Neural cell (in vitro differentiated cells): ENCODE measurements around the gene DNAAF3. TPM values are rescaled to one million over a fixed set of nuclear protein-coding genes. Genes with fewer than 3 reads are reported as not detected.

Source experiments
- H2AFZ ChIP-seq: fragments of 200-600, 300-800 bp; sonication (generic), shearing (Covaris generic); 2 replicates; pipeline ENCODE4 v1.6.0; 2014; ENCODE audit warnings: low read depth, mild to moderate bottlenecking, antibody characterized with exemption, low read length, moderate library complexity
- H3F3A ChIP-seq: fragments of 200-600 bp; shearing (Covaris generic); 2 replicates; pipeline ENCODE4 v1.6.1; 2016; ENCODE audit warnings: mild to moderate bottlenecking, moderate library complexity, mixed read lengths, antibody characterized with exemption, low read length; ENCODE audit not compliant: insufficient read depth, poor library complexity, severe bottlenecking
- H3K27ac ChIP-seq: fragments of 200-600, 300-800 bp; sonication (generic), shearing (Covaris generic); 2 replicates; pipeline ENCODE4 v1.5.1; 2014; ENCODE audit warnings: mild to moderate bottlenecking, low read length, moderate library complexity
- H3K27me3 ChIP-seq: fragments of 300-800, 200-600 bp; sonication (generic), shearing (Covaris generic); 2 replicates; pipeline ENCODE4 v1.6.0; 2014; ENCODE audit warnings: mild to moderate bottlenecking, low read depth, low read length, moderate library complexity; ENCODE audit not compliant: insufficient read depth
- H3K36me3 ChIP-seq: fragments of 300-800, 200-600 bp; sonication (generic), shearing (Covaris generic); 2 replicates; pipeline ENCODE4 v1.5.1; 2014; ENCODE audit warnings: mild to moderate bottlenecking, antibody characterized with exemption, low read length, moderate library complexity; ENCODE audit not compliant: insufficient read depth
- H3K4me2 ChIP-seq: fragments of 300-800, 200-600 bp; sonication (generic), shearing (Covaris generic); 2 replicates; pipeline ENCODE4 v1.6.0; 2014; ENCODE audit warnings: mild to moderate bottlenecking, low read length
- H3K4me3 ChIP-seq: fragments of 300-800, 200-600 bp; sonication (generic), shearing (Covaris generic); 2 replicates; pipeline ENCODE4 v1.5.1; 2014; ENCODE audit warnings: mild to moderate bottlenecking, low read length, moderate library complexity
- H3K79me2 ChIP-seq: fragments of 200-600 bp; shearing (Covaris generic); replicated peaks from 2 replicates; pipeline ENCODE4 v1.6.0; 2014; ENCODE audit warnings: mild to moderate bottlenecking, low read length, moderate library complexity; ENCODE audit not compliant: insufficient read depth
- H3K9ac ChIP-seq: fragments of 300-800, 200-600 bp; sonication (generic), shearing (Covaris generic); 2 replicates; pipeline ENCODE4 v1.6.1; 2016; ENCODE audit warnings: mild to moderate bottlenecking, low read length, mixed read lengths
- H3K9me2 ChIP-seq: fragments of 200-600 bp; shearing (Covaris generic); 2 replicates; pipeline ENCODE4 v1.6.1; 2016; ENCODE audit warnings: mild to moderate bottlenecking, low read length, mixed read lengths; ENCODE audit not compliant: insufficient read depth
- H3K9me3 ChIP-seq: fragments of 200-600, 300-800 bp; sonication (generic), shearing (Covaris generic); 2 replicates; pipeline ENCODE4 v1.6.1; 2016; ENCODE audit warnings: mild to moderate bottlenecking, mixed run types, low read length, moderate library complexity, mixed read lengths
- H4K20me1 ChIP-seq: fragments of 200-600 bp; shearing (Covaris generic); 2 replicates; pipeline ENCODE4 v1.6.1; 2016; ENCODE audit warnings: mild to moderate bottlenecking, mixed run types; ENCODE audit not compliant: insufficient read depth
- CTCF ChIP-seq: fragments of 450-650 bp; IDR thresholded peaks from 2 replicates; pipeline ENCODE4 v1.5.1; 2014; ENCODE audit warnings: antibody characterized with exemption, mild to moderate bottlenecking, moderate library complexity; ENCODE audit not compliant: poor library complexity, severe bottlenecking
- EP300 ChIP-seq: fragments of 450-650 bp; conservative IDR thresholded peaks from 2 replicates; pipeline ENCODE4 v1.6.1; 2014; ENCODE audit warnings: antibody characterized with exemption, mild to moderate bottlenecking, moderate library complexity; ENCODE audit not compliant: poor library complexity, severe bottlenecking
- EZH2 ChIP-seq: fragments of 200-600, 300-800 bp; shearing (Covaris generic), sonication (generic); IDR thresholded peaks from 2 replicates; pipeline ENCODE4 v1.6.1; 2014; ENCODE audit warnings: antibody characterized with exemption, low read length, borderline replicate concordance, mild to moderate bottlenecking; ENCODE audit not compliant: insufficient read depth, poor library complexity, severe bottlenecking
- MXI1 ChIP-seq: fragments of 450-650 bp; conservative IDR thresholded peaks from 2 replicates; pipeline ENCODE4 v1.6.1; 2014; ENCODE audit warnings: antibody characterized with exemption, mild to moderate bottlenecking; ENCODE audit not compliant: poor library complexity, severe bottlenecking
- POLR2AphosphoS5 ChIP-seq: IDR thresholded peaks from 2 replicates; pipeline ENCODE4 v1.6.1; 2012
- RAD21 ChIP-seq: fragments of 450-650 bp; conservative IDR thresholded peaks from 2 replicates; pipeline ENCODE4 v1.6.1; 2014; ENCODE audit warnings: antibody characterized with exemption, mild to moderate bottlenecking, moderate library complexity
- REST ChIP-seq: IDR thresholded peaks from 2 replicates; pipeline ENCODE4 v1.6.1; 2012; ENCODE audit warnings: borderline replicate concordance
- SMC3 ChIP-seq: fragments of 450-650 bp; conservative IDR thresholded peaks from 2 replicates; pipeline ENCODE4 v1.6.1; 2014; ENCODE audit warnings: antibody characterized with exemption, mild to moderate bottlenecking, moderate library complexity; ENCODE audit not compliant: poor library complexity
- TAF1 ChIP-seq: IDR thresholded peaks from 2 replicates; pipeline ENCODE4 v1.6.1; 2012; ENCODE audit warnings: low read depth
- polyA plus RNA-seq: library from polyadenylated mRNA; depleted of rRNA; stranded (reverse); fragments of >200 nt; gene quantifications from 2 replicates; pipeline ENCODE4 v1.2.3, GENCODE V29; 2014

Gene DNAAF3
- polyA plus RNA-seq, 1 donor from 2014 or later = 0.38 TPM

- no peaks in the 10 kb centered on the region for H3K9me3 ChIP-seq
- peaks cover 4% of the 10 kb centered on the region for H3K27me3 ChIP-seq
- no peaks in the 10 kb centered on the region for H3K79me2 ChIP-seq
- TF ChIP-seq EP300 = no peak
- TF ChIP-seq REST = no peak
- TF ChIP-seq EZH2 = no peak
- no peak for TF ChIP-seq MXI1
- TF ChIP-seq CTCF = no peak
- TF ChIP-seq SMC3 = no peak
- no peak for TF ChIP-seq POLR2AphosphoS5
- no peak for TF ChIP-seq RAD21
- no peak for TF ChIP-seq TAF1
- H3K27ac ChIP-seq = no peak overlapping the region
- no peaks in the 10 kb centered on the region for H3F3A ChIP-seq
- no peak overlapping the region for H3K4me2 ChIP-seq
- H4K20me1 ChIP-seq = no peaks in the 10 kb centered on the region
- no peaks in the 10 kb centered on the region for H3K9me2 ChIP-seq
- no peak overlapping the region for H3K4me3 ChIP-seq
- no peak overlapping the region for H3K9ac ChIP-seq
- no peaks in the 10 kb centered on the region for H3K36me3 ChIP-seq
- no peak overlapping the region for H2AFZ ChIP-seq
Observed at GRCh38 chr19:55153652-55154264, 12.7 kb downstream of the DNAAF3 start.

- peak overlapping the region; percentile 35 for H2AFZ ChIP-seq
Observed at GRCh38 chr19:55152017-55152416, 14.4 kb downstream of the DNAAF3 start.

More at GRCh38 chr19:55152017-55152416, 14.4 kb downstream of the DNAAF3 start:
- Histone ChIP-seq H4K20me1 (no peaks in the 10 kb centered on the region), H3K9me2 (no peaks in the 10 kb centered on the region), H3K4me3 (peak overlapping the region; percentile 26), H3K9me3 (no peaks in the 10 kb centered on the region), H3K79me2 (no peaks in the 10 kb centered on the region), H3F3A (no peaks in the 10 kb centered on the region), H3K36me3 (no peaks in the 10 kb centered on the region), H3K9ac (no peak overlapping the region), H3K27ac (peak overlapping the region; percentile 55), H3K4me2 (no peak overlapping the region), H3K27me3 (peaks cover 5% of the 10 kb centered on the region)
- no peak for TF ChIP-seq RAD21
- TF ChIP-seq MXI1 = no peak
- TF ChIP-seq EP300 = no peak
- no peak for TF ChIP-seq SMC3
- TF ChIP-seq REST = no peak
- no peak for TF ChIP-seq EZH2
- no peak for TF ChIP-seq CTCF
- no peak for TF ChIP-seq POLR2AphosphoS5
- no peak for TF ChIP-seq TAF1
